Lung microvascular endothelial cell (primary cell): ENCODE measurements around the gene NOL11. TPM values are rescaled to one million over a fixed set of nuclear protein-coding genes. Genes with fewer than 3 reads are reported as not detected.
"Not testable (repeated sequence)": the region's sequence is repeated elsewhere in the genome, so short reads cannot be mapped to it uniquely, and the experiment has no call there.

Source experiments
- DNase-seq, 2 donors: peaks; one replicate each; pipeline versions ENCODE4 v3.0.0 to v3.0.0-alpha.2; 2010; ENCODE audit warnings: low read depth in 2 of 2
- total RNA-seq: library from RNA; depleted of rRNA; stranded (reverse); fragments of >200 nt; gene quantifications from 2 replicates; pipeline ENCODE4 v1.2.1, GENCODE V29; 2014

NOL11 gene
- 22.9 and 25.6 TPM in 2 replicates for total RNA-seq

DNA sequence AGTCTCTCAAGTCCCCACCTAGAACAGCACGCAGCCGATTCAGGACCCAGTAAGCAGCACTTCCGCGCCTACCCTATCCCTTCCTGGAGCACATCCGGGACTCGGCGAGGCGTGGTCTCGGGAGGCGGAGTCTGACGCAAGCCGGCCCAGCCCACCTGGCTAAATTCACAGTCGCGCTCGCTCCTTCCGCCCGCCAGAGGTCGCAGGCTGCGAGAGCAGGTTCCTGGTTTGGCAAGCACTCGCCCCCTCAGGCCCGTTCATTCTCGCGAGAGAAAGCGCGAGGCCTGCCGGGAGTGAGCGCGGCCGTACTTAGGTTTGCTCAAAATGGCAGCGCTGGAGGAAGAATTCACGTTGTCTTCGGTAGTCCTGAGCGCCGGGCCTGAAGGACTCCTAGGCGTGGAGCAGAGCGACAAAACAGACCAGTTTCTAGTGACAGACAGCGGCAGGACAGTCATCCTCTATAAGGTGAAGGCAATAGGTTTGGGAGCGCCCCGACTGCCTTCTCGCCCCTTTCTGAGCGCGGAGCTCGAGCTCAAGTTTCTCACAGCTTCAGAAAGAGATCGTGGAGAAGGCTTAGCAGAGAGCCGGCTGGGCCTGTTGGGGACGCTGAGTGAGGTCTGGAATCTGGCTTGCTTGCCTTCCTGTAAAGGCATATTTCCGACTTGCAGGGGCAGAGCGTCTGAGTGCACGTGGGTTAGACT is at the start of gene NOL11:
NOL11 (plus strand) TSS at position 313 of the 701 bp plus-strand sequence; CDS start at position 325, 12 bp downstream.
- peak; percentile 99 to 100 for DNase-seq

DNA sequence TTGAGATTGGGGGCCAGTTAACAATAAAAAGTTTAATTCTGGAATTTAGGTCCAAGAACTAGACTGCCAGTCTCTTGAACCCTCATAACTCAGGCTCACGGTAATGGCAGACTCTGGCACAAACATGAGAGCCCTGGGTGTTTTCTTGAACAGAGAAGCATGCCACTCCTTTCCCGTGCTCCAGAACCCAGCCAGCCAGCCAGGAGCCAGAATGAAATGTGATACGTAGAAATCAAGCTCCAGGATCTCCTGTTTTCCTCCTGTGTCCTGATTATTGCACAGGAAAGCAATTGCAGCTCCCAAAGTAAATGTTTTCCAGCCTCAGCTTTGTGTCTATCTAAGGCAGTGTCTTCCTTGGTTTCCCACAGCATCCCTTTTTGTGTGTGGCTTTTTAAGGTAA is 46.2 kb upstream of the NOL11 start:
- peak in 1 of 2 donors; percentile 31 for DNase-seq

DNA sequence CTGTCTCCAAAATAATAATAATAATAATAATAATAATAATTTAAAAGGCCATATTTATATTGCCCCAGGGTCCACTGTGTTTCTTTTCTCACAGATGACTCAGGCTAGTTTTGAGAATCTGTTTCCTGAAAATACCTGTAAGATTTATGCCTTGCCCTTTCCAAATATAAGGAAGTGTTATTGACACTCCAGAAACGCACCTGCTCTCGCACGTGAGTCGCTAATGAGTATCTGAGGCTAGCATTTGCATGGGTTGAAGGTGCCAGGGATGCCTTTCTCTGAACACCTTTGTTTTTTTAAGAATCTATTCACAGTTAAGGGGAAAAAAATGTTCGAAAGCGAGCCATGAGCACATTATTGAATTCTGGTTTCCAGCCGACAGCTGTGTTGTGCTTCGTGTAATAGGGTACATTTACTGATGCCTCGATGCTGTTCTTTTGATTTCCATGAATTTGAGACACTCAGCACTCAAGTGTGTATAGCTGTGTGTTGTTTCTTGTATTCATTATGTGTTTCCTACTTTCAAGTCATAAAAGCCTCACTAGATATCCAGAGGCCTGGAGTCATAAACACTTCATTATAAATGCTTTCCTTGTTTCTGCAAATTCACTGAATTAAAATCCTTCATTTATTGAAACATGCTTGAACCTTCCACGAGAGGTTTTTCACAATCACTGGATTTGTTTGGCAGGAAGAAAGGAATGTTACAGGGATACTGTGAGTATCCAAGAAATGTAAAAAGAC is 45.0 kb upstream of the NOL11 start:
- DNase-seq: no peak

DNA sequence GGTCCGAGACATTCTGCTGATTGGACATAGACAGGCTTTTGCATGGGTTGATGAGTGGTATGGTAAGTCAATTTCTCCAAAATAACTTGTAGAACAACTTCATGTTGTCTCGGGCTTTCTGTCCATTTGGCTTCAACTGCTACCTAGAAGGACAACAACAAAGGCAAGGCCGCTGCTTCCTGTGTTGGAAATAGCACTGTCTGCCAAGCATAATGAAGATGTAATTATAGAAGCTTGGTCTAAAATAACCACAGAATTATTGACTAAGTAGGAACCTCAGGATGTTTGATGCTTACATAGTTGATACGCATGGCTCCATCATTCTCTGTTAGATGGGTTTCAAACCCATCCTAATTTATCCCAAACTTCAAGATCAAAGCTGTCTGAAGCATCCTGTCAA is 42.3 kb upstream of the NOL11 start:
- no peak for DNase-seq

DNA sequence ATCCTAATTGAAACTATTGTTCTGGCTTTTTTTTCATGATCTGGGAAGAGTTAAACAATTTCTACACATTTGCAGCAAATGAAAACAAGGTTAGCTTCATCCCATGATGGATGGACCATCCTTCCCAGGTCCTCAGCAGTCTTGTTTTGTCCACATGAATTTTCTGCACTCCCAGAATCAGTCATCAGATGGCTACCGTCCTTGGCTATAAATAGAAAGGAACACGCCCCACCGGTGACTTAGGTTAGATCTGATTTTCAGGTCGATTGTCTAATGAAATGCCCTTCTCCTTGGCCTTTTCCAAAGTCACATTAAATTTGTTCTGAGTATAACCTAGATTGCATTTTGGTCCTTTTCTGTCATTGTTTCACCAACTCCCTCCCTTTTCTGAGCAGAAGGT is 41.4 kb upstream of the NOL11 start:
- DNase-seq: no peak

DNA sequence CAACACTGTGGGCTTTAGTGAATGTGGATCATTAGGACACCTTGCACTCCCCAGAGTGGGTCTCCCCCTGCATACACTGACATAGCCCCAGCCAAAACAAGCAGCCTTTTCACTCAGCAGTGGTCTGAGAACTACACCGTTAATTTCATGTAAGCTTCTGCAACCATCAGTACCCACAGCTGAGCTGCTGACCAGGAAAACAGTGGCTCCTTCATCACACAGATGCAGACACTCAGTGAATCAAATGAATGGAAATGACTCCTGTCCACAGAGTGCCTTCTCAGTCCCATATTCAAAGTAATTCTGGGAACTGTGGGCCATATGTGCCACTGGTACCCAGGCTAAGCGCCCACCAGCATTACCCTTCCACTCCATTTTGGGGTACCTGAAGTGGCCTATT is 39.3 kb upstream of the NOL11 start:
- no peak for DNase-seq

DNA sequence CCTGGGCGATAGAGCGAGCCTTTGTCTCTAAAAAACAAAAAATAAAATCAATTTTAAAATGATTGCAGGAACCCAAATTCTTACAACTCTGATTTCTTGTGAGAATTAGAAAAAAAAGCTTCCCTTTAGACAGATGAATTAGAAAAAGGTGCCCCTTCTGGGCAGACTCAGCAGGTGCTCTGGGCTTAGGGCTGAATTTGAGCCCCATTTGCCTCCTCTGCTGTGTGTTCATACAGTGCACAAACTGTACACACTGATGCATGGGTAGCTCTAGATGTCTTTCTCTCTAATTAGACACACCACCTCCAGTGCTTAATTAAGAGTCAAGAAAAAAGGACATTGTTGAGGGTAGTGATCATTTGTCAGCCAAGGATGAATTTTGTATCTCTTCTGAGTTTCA is 38.5 kb upstream of the NOL11 start:
- DNase-seq: no peak

DNA sequence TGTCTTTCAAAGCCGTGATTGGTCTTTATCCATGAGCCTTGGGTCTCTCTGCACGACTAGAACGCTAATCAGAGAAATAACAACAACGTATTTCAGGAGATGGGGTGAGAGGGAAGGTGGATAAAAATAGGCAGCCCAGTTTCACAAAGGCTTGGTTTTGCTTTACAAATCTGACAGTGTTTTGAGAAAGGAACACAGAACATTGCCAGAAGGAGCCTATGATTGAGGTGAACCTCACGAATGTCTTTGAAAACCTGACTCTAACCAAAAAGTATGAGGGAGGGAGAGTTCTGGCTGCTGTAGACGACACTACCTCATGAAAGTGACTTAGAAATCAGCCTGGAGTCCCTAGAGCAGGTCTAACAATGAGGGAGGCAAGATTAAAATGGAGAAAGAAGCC is 38.0 kb upstream of the NOL11 start:
- DNase-seq: no peak

DNA sequence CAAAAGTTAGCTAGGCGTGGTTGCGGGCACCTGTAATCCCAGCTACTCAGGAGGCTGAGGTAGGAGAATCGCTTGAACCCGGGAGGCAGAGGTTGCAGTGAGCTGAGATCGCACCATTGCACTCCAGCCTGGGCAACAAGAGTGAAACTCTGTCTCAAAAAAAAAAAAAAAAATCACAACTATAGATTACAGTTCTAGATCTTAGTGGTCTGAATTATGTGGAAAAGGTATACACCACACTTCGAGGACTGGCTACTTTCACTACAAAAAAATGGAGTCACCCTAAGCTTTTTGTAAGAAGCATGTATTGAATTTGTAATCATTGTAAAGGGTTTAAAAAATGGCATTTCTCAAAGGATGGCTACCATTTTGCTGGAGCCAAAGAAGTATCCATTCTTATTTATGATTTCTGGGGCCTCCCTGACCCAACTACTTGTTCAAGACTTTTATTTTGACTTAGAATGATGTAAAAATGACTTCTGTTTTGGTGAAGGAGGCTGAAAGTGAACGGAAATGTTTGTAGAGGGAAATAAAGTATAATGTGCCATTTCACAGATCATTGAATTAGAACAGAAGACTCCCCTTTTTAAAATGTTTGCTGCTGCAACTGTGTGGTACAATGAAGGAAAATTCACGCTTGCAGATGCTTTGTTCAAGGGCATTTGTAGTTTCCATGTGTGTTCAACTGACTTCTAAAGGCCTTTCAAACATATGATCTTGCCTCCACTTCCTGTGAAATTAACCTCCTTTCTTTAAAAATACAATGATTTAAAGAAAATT is 37.1 kb upstream of the NOL11 start:
- DNase-seq: no peak

DNA sequence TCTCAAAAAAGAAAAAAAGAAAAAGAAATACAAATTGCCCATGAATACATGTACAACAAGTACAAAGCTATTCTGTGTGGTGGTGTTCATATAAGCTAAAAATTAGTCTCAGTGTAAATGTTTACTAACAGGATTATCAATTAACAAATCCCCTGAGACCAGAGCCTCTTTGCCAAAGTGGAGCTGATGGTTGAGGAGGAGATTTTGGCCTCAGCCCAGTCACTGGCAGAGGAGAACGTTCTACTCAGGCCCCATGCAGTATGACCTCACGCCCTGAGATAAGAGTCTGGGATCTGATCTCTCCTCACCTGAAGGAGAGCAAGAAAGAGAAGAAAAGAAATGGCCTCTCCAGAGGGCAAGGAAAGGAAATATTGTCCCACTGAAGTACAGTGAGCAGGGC is 35.5 kb upstream of the NOL11 start:
- no peak for DNase-seq

DNA sequence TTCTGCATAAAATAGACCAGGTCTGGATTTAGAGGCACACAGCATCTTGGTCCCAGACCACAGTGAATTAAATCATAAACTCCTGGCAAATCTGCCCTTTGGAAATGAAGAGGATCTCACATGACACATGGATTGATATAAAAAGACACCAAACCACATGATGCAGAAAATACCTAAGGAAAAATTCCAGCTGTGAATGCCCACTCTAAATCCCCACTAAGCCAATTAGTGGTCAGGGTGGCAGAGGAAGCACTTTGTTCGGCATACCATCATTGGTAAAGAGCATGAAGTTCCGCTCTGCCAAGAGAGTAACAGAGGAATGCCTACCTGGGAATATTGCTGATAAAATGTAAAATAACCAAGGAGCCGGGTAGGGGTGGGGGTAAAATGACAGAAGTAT is 32.4 kb upstream of the NOL11 start:
- no peak for DNase-seq

DNA sequence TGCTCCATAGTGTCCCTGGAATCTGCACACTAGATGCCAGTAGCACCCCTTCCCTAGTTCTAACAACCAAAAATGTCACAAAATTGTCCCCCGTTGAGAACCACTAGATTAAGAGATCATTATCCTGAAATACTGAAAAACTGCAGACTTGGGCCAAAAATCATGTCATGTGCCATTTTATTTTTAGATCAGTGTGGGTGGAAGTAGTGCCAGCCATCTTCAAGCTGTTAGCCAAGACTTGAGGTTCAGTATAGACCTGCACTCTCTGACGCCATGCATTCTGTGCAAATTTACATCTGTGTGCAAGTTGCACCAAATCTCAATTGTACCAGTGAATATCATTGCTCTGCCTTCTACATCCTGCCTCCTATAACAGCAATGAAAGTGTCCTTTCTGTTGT is 31.5 kb upstream of the NOL11 start:
- DNase-seq: no peak

DNA sequence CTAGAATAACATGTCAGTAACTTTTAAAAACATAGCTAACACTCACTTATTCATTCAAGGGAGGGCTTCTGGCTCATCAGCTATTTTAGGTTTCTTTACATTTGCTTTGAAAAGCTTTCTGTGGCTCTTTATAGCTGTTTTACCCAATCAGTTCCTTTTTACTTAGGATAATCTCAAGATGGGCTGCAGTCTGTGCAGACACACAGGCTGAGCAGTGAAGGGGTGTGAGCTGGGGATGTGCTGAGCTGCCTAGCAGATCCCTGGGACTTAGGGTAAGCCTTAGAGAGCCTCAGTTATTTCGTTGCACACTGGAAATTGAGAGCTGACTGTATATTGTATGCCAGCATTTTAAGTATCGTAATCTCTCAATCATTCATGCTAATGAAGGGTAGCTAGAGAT is 30.2 kb upstream of the NOL11 start:
- DNase-seq: no peak

DNA sequence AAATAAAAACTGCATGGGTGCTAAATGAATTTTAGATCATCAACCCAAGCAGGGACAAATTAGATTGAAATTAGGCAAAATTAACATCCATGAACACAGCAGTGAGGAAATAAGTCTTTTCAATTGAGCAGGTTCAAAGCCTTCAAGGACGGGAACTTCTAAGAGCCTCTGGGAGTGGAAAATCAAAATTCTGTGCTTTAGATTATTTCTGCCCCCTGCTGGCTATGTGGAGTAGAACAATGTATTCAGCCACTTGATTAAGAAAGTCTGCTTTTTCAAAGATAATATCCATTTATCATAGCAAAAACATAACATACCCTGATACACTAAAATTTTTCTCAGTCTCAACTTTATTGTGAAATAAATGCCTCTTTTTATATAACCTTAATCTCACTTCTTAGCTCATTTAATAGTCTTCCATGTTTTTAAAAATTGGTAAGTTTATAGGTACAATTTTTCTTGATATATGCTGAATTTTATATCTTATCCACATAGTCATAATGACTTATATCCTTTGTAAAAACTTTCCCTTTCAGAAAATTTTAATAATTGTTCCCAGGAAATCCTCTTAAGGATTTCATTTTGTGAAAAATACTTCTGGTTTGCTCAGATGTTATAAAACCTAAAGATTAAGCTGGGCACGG is 28.1 kb upstream of the NOL11 start:
- peak; percentile 72 for DNase-seq

DNA sequence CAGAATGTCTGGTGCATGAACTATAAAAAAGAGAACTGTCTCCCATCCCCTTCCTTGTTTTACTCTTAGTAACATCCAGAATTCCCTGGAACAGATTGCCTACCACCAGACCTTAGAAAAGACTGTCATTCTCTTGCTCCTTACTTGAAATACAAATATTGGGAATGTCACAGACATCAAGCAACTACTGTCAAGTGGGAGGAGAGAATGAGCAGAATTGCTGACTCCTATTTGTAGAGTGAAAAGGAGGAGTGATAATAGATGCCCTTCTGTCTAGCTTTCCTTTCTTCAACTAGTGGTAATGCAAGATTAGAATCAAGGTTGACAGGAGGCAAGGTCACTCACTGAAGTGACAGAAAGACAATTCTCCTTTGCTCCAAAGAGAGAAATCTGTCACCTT is 23.9 kb upstream of the NOL11 start:
- DNase-seq: no peak

DNA sequence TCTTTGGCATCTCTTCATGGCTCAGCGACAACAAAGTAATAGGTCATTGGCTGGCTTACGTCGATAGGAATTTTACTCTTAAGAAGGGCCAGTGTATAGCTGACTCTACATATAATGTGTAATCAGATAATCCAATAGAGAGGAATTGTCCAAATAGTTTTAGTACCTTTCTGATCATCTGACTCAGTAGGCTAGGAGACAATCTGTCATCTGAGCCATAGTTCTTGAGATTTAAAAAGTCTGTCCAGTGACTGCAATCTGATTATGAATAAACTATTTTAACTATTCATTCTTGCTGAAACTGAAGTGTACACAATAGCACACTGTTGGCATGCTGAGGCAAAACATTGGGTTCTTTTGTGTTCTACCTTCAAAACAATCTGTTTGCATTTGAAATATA is 21.4 kb upstream of the NOL11 start:
- DNase-seq: no peak

DNA sequence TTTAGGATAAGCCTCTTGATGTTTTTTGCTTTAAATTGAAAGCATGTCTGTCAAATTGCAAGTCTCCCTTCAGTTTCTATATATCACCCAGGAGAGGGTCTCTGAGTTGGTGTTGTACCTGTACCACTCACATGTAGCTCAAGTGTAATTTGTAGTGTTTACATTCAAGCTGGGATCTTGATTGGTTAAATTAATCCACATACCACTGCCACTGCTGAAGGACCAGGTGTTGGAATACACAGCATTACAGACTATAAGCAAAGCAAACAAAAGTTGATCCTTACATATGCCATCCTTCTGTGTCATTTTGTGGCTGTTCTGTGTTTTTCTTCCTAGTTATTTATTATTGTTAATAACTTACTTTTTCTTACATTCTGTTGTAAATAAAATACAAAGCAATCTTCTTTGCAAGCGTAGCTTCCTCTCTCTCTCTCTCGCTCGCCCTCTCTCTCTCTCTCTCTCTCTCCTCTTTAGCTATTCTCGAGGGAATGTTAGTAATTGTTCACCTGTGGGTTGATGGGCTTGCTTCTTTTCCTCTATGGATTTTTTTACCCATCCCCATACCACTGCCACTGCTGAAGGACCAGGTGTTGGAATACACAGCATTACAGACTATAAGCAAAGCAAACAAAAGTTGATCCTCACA is 20.8 kb upstream of the NOL11 start:
- no peak for DNase-seq

DNA sequence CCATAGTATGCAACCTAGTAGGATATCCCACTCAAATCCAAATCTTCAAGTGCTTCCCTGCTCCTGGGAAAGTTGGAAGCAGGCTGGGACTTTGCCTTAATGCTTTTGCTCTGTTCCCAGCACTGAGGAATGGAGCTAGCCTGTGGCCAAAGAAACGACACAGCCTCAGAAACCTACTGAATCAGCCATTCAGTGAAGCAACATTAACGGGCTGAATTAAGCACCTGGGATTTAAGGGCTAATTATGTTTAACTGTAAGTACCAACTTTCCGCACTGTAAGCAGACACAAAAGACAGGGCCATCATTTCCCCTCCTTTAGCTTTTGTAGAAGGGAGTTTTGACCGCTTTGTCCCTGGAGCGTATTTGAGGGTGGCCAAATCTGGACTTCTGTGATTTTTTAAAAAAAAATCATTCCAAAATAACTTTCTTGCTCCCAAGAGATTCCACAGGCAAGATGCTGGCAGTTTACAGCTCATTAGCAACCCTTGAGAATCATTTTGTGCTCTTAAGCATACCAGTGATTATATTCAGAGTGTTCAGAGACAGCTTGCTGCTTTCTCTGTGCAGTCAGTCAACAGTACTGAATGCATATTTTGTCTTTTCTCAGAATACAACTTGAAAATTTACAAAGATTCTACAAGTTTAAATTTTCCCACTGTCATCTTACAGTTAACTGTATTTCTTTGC is 17.6 kb upstream of the NOL11 start:
- DNase-seq: no peak

DNA sequence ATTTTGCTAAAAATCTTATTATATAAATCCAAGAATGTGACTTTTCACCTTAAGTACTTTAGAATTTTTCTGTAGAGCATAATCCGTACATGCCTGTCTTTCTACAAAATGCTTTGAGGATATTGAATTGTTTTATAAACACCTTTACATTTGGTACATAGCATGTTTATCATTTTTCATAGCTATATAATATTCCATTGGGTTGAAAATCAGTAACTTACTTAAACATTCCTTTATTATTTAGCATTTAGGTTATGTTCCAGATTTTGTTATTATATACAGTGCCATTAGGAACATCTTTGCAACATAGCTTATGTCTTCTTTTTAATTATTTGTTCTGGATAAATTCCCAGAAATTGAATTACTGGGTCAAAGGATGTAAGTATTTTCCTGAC is 17.0 kb upstream of the NOL11 start:
- DNase-seq: no peak

DNA sequence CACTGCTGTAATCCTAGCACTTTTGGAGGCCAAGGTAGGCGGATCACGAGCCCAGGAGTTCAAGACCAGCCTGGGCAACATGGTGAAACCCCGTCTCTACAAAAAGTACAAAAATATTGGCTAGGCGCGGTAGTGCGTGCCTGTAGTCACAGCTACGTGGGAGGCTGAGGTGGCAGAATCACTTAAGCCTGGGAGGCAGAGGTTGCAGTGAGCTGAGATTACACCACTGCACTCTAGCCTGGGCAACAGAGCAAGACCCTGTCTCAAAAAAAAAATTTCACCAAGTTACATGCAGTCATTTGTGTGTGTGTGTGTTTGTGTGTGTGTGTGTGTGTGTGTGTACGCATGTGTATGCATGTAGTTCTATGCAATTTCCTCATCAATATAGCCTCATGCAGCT is 14.9 kb upstream of the NOL11 start:
- DNase-seq: not testable (repeated sequence)

DNA sequence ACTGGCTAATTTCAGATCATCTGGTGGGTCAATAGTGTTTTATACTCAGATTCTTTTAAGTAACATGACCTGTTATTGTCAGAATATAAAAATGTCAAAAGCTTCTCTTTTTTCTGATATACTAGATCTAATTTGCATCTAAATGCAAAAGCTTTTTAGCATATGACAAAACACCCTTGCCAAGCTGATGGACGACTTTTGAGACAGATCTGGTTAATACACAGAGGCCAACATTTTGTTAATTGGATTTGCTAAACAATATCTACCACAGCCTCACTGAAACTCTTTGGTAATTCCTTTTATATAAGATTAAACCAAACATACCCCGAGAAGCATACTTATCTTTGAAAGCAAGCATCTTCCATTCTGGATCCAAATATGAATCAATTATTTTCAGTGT is 10.3 kb upstream of the NOL11 start:
- no peak for DNase-seq
